HG02870 (cell line): ENCODE measurements around the gene KIF23.
A peak's percentile ranks its signal among the peaks of the same experiment; 100 is the strongest.
"Not testable (repeated sequence)": the region's sequence is repeated elsewhere in the genome, so short reads cannot be mapped to it uniquely, and the experiment has no call there.

Source experiments
- ATAC-seq: cut with Tn5 transposase; IDR thresholded peaks from one replicate; pipeline ENCODE4 v1.9.1; 2021; ENCODE audit warnings: mild to moderate bottlenecking, moderate library complexity; ENCODE audit not compliant: unreplicated experiment

The KIF23 gene

DNA sequence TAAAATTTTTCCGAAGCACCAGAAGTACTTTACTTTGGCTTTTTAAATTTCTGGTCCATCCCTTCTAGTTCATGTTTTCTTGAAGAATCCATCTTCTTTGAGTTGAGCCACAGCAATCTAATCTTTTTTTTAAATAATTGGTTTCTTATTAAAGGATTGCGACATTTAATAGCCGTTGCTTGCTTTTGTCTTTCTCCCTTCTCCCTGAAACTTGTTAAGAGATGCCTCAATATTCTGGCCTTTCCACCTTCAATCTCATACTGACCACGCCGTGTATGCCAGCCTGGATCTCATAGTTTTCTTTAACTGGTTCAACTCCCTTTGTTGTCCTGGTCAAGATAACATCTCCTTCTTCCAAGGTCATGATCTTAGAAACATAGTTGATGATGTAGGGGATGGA, 20.1 kb downstream of the KIF23 start:
- no peak for ATAC-seq

DNA sequence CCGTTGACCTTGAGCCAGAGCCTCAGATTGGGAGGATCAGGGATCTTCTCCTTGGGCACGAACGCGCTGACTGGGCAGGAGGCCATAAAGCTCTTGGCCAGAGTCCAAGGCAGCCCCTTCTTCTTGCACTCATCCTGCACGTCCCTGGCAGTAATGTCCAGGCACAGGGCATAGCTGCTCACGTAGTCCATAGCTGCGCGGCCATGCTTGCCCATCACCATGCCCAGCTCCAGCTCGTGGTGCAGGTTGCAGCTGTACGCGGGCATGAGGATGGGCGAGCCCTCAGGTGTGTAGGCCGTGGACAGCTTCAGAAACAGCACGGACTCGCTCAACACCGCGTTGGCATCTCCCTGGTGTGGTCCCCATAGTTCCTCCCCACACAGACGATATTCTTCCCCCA, 20.5 kb downstream of the KIF23 start:
- ATAC-seq, result no peak

GRCh38 chr15:69435985-69436384, 21.8 kb downstream of the KIF23 start:
- ATAC-seq, result no peak

GRCh38 chr15:69436951-69437350, 22.8 kb downstream of the KIF23 start:
- ATAC-seq, result no peak

GRCh38 chr15:69439623-69440022, 25.5 kb downstream of the KIF23 start:
- ATAC-seq, result no peak

DNA sequence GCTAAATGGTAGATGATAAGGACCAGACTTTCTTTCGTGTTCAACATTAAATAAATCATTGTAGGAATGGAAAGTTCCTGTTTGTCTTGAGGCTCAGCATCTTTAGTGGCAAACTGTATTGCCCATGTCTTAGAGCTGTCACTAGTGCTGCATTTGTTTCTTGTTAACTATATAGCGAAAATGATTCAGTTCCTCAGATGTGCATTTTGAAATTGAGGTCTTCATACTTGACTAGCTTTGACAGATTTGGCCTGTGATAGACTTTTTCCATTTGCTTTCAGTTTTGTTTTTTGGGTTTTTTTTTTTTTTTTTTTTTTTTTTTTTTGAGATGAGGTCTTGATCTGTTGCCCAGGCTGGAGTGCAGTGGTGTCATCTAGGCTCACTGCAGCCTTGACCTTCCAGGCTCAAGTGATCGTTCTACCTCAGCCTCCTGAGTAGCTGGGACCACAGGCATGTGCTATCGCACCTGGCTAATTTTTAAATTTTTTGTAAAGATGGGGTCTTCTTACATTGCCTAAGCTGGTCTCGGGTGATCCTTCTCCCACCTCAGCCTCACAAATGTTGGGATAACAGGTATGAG, 29.0 kb downstream of the KIF23 start:
- no peak for ATAC-seq

- peak; percentile 64 for ATAC-seq
Observed at GRCh38 chr15:69444686-69445085, 30.5 kb downstream of the KIF23 start.

GRCh38 chr15:69446953-69447352, 32.8 kb downstream of the KIF23 start:
- no peak for ATAC-seq

DNA sequence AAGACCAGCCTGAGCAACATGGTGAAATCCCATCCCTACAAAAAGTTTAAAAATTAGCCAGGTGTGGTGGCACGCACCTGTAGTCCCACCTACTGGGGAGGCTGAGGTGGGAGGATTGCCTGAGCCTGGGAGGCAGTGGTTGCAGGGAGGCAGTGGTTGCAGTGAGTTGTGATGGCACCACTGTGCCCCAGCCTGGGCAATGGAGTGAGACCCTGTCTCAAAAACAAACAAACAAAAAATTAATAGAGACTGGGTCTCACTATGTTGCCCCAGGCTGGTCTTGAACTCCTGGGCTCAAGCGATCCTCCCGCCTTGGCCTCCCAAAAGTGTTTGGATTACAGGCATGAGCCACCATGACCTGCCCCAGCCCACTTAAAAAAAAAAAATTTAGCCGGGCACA, 36.1 kb downstream of the KIF23 start:
- ATAC-seq, result not testable (repeated sequence)

DNA sequence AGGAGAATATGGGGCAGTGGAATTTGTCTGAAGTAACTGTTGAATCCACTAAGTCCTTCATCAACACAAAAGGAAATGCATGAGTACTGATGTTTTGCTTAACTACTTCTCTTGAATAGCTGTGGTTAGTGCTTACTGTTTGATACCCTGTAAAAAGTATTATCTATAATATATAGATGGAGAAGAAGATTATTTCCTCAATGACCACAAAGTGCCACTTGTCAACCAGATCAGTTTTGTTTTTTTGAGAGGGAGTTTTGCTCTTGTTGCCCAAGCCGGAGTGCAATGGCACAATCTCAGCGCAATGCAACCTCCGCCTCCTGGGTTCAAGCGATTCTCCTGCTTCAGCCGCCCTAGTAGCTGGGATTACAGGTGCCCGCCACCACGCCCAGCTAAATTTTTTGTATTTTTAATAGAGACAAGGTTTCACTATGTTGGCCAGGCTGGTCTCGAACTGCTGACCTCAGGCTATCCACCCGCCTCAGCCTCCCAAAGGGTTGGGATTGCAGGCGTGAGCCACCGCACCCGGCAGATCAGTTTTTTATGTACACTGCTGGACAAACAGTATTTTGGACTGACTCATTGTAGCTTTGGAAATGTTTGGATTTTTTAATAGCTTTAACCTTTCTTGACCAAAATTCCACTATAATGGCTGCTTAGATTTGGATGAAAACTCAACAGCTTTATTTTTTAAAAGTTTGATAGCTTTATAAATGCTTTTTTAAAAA, 37.0 kb downstream of the KIF23 start:
- ATAC-seq, result no peak

- ATAC-seq, result peak; percentile 32
Observed at GRCh38 chr15:69451951-69452691, 38.0 kb downstream of the KIF23 start.

GRCh38 chr15:69452692-69453521, 38.8 kb downstream of the KIF23 start, which contains the start of gene RPLP1:
RPLP1 (plus strand) TSS chr15:69452818; CDS start chr15:69452949, 131 bp downstream.
- peak; percentile 73 for ATAC-seq

DNA sequence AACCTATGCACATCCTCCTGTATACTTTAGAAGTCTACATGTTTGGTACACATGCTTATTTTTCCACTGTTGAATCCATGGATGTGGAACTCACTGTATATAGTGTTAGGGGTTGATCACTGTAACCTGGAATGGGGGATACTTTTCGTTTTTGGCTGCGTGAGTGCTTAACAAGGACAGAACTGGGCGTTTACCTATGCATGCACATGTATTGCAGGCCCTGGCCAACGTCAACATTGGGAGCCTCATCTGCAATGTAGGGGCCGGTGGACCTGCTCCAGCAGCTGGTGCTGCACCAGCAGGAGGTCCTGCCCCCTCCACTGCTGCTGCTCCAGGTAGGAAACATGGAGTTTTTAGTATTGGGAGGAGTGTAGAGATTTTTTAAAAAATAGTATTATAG, 40.8 kb downstream of the KIF23 start:
- ATAC-seq, result no peak

DNA sequence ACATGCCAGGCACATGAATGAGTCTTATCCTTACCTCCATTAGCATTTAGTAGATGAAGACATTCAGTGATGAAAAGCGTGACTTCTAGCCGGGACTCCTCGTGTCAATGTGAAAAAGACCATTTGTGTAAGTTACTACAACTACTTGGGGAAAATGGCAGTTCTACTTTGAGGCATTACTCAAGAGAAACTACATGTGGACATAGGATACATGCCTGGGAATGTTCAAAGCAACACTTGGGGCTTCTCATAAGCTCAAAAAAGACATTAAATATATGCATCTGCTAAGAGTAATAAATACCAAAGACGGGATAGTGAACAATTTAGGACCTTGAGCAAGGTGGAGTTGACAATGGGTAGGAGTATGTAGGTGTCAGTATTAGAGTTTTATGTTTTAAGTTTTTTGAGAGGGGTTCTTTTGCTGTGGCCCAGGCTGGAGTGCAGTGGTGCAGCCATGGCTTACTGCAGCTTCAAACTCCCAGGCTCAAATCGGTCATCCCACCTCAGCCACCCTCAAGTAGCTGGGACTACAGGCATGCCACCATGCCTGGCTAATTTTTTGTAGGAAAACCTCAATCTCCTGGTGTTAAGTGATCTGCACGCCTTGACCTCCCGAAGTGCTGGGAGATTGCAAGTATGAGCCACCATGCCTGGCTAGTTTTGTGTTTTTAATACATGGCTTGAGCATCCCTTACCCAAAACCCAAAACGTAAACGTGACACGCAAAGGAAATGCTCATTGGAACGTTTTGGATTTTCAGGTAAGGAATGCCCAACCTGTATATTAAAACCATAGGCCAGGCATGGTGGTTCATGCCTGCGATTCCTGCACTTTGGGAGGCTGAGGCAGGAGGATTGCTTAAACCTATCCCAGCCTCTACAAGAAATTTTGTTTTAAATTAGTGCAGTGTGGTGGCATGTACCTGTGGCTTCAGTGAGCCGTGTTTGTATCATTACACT, 42.3 kb downstream of the KIF23 start:
- no peak for ATAC-seq

GRCh38 chr15:69457304-69458280, 43.4 kb downstream of the KIF23 start:
- no peak for ATAC-seq

GRCh38 chr15:69459066-69459465, 44.9 kb downstream of the KIF23 start:
- no peak for ATAC-seq

DNA sequence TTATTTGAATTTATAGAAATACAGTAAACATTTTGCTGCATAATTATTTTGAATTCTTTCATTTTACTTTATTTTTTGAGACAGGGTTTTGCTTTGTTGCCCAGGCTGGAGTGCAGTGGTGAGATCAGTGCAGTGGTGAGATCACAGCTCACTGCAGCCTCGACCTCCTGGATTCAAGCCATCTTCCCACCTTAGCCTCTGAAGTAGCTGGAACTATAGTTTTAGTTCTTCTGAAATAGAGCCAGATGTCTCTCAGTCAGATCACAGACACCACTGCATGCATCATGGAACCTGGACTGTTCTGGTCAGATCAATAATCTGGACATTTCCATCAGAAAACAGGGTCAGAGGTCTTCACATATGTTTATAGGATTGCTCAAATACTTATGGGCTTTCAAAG, 46.3 kb downstream of the KIF23 start:
- ATAC-seq, result no peak

DNA sequence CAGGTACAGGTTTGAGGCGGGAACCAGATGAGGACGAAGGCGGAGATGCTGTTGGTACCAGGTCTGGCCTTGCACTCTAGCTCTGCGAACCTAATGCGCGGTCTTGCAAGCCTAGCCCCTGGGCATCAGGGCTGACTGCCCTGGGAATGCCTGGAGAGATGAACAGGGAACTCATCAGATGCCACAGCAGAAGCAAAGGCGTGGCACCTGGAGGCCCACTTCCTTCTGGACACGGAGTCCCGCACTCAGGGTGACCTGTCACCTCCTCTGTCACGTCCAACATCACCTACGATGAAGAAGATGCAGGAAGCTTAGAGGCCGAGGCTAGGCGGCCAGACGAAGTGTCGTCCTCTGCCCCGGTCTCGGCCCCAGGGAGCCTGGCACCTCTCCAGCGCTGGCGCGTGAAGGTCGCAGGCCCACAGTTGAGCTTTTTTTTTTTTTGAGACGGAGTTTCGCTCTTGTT, 47.9 kb downstream of the KIF23 start:
- no peak for ATAC-seq
